ENCODE results near the gene ROR1. TPM values are rescaled to one million over a fixed set of nuclear protein-coding genes. Genes with fewer than 3 reads are reported as not detected.

ROR1 gene
- total and polyA plus RNA-seq, 8 donors = 1.4 to 37.3 (median 14.6) TPM

GRCh38 chr1:63864224-63864641 lies 90.4 kb downstream of the ROR1 start:
- peak in 1 of 2 donors; percentile 58 for DNase-seq
- H3K4me1 ChIP-seq = peaks cover 0 to 58% (median 20%) of the 10 kb centered on the region in 4 donors
- H3K27ac ChIP-seq = no peak overlapping the region
- 65 to 79% (median 78%) methylated on average over 4 of the region's 4 CpGs for WGBS, 5 donors
- H3K36me3 ChIP-seq = no peaks in the 10 kb centered on the region
- no peaks in the 10 kb centered on the region for H3K27me3 ChIP-seq
- no peak overlapping the region for H3K4me3 ChIP-seq
- TF ChIP-seq CTCF (IDR thresholded peaks at IDR 0.05) (no peak), EP300 (IDR thresholded peaks at IDR 0.05) (no peak), POLR2AphosphoS5 (IDR thresholded peaks at IDR 0.05) (no peak), POLR2A (IDR thresholded peaks at IDR 0.05) (no peak)
- intact Hi-C loops (cut with DNase I; ENCODE audit: low total_unique reads) = no loop called here
- H3K9me3 ChIP-seq = no peaks in the 10 kb centered on the region

- no peaks in the 10 kb centered on the region for H3K9me3 ChIP-seq
- H3K4me3 ChIP-seq = no peak overlapping the region
- no peaks in the 10 kb centered on the region for H3K36me3 ChIP-seq
- intact Hi-C loops (cut with DNase I; ENCODE audit: low total_unique reads) = no loop called here
- 26 to 57% (median 52%) methylated on average over 4 of the region's 4 CpGs for WGBS, 5 donors
- H3K27me3 ChIP-seq = no peaks in the 10 kb centered on the region
- no peak overlapping the region for H3K27ac ChIP-seq
- H3K4me1 ChIP-seq = peaks cover 0 to 52% (median 20%) of the 10 kb centered on the region in 4 donors
- DNase-seq = no peak
- TF ChIP-seq CTCF (IDR thresholded peaks at IDR 0.05) = no peak
- TF ChIP-seq EP300 (IDR thresholded peaks at IDR 0.05) = no peak
- TF ChIP-seq POLR2A (IDR thresholded peaks at IDR 0.05) = no peak
- no peak for TF ChIP-seq POLR2AphosphoS5 (IDR thresholded peaks at IDR 0.05)
Observed at GRCh38 chr1:63865561-63865960, 91.7 kb downstream of the ROR1 start.

- intact Hi-C loops (cut with DNase I; ENCODE audit: low total_unique reads) = no loop called here
- 64 to 80% (median 74%) methylated on average over 3 of the region's 3 CpGs for WGBS, 5 donors
Observed at GRCh38 chr1:63866084-63866483, 92.3 kb downstream of the ROR1 start.

GRCh38 chr1:63867429-63868176 lies 93.8 kb downstream of the ROR1 start:
- no peaks in the 10 kb centered on the region for H3K27me3 ChIP-seq
- DNase-seq = no peak
- no peaks in the 10 kb centered on the region for H3K9me3 ChIP-seq
- TF ChIP-seq POLR2AphosphoS5 (IDR thresholded peaks at IDR 0.05) (no peak), POLR2A (IDR thresholded peaks at IDR 0.05) (no peak), EP300 (IDR thresholded peaks at IDR 0.05) (no peak), CTCF (IDR thresholded peaks at IDR 0.05) (no peak)
- H3K4me1 ChIP-seq = peaks cover 0 to 52% (median 20%) of the 10 kb centered on the region in 4 donors
- no peak overlapping the region for H3K27ac ChIP-seq
- intact Hi-C loops (cut with DNase I; ENCODE audit: low total_unique reads) = no loop called here
- H3K4me3 ChIP-seq = no peak overlapping the region
- WGBS, 5 donors = 89 to 93% (median 91%) methylated on average over 14 of the region's 14 CpGs
- no peaks in the 10 kb centered on the region for H3K36me3 ChIP-seq

More at GRCh38 chr1:63866084-63866483, 92.3 kb downstream of the ROR1 start:
- H3K27ac ChIP-seq = no peak overlapping the region
- peaks cover 0 to 52% (median 20%) of the 10 kb centered on the region in 4 donors for H3K4me1 ChIP-seq
- H3K27me3 ChIP-seq = no peaks in the 10 kb centered on the region
- H3K9me3 ChIP-seq = no peaks in the 10 kb centered on the region
- DNase-seq = no peak
- no peaks in the 10 kb centered on the region for H3K36me3 ChIP-seq
- TF ChIP-seq POLR2AphosphoS5 (IDR thresholded peaks at IDR 0.05) (no peak), POLR2A (IDR thresholded peaks at IDR 0.05) (no peak)
- no peak overlapping the region for H3K4me3 ChIP-seq

- Histone ChIP-seq H3K9me3 (no peaks in the 10 kb centered on the region), H3K4me3 (no peak overlapping the region), H3K27me3 (no peaks in the 10 kb centered on the region), H3K36me3 (no peaks in the 10 kb centered on the region), H3K4me1 (peaks cover 0 to 45% (median 20%) of the 10 kb centered on the region in 4 donors), H3K27ac (no peak overlapping the region)
- TF ChIP-seq POLR2AphosphoS5 (IDR thresholded peaks at IDR 0.05) = no peak
- no peak for TF ChIP-seq EP300 (IDR thresholded peaks at IDR 0.05)
- no peak for TF ChIP-seq POLR2A (IDR thresholded peaks at IDR 0.05)
- TF ChIP-seq CTCF (IDR thresholded peaks at IDR 0.05) = no peak
- DNase-seq = no peak
- WGBS, 5 donors = 45 to 65% (median 47%) methylated on average over 5 of the region's 5 CpGs
- intact Hi-C loops (cut with DNase I; ENCODE audit: low total_unique reads) = no loop called here
Observed at GRCh38 chr1:63868268-63868781, 94.5 kb downstream of the ROR1 start.
